IPS DF 6.9 (cell line): ENCODE data around the gene CCT4.

Source experiments
- DNase-seq: peaks from one replicate; pipeline ENCODE4 v3.0.0-alpha.2; 2013; ENCODE audit warnings: low read depth, low spot score
- H3K27ac ChIP-seq: one replicate; pipeline ENCODE4 v1.5.1; 2013; ENCODE audit warnings: low read length, control low read depth
- H3K27me3 ChIP-seq: 2 replicates; pipeline ENCODE4 v1.6.1; 2013; ENCODE audit warnings: mild to moderate bottlenecking, low read length; ENCODE audit not compliant: control insufficient read depth, insufficient read depth
- H3K36me3 ChIP-seq: 2 replicates; pipeline ENCODE4 v1.6.1; 2013; ENCODE audit warnings: low read length; ENCODE audit not compliant: control insufficient read depth, insufficient read depth
- H3K4me1 ChIP-seq: 2 replicates; pipeline ENCODE4 v1.6.1; 2013; ENCODE audit warnings: low read length; ENCODE audit not compliant: control insufficient read depth, insufficient read depth
- H3K4me3 ChIP-seq: 2 replicates; pipeline ENCODE4 v1.5.1; 2013; ENCODE audit warnings: mild to moderate bottlenecking, low read length
- H3K9me3 ChIP-seq: 2 replicates; pipeline ENCODE4 v1.6.1; 2013; ENCODE audit warnings: low read length, inconsistent platforms; ENCODE audit not compliant: control insufficient read depth, insufficient read depth
- WGBS: extraction: QIAGEN DNeasy Blood & Tissue Kit; methylation state at CpG from one replicate; pipeline ENCODE4 v1.1.7; 2013; ENCODE audit warnings: mixed read lengths, missing lambda C conversion rate; ENCODE audit not compliant: insufficient read length, insufficient coverage; 5-methylcytosine and 5-hydroxymethylcytosine counted together

CCT4 gene

DNA sequence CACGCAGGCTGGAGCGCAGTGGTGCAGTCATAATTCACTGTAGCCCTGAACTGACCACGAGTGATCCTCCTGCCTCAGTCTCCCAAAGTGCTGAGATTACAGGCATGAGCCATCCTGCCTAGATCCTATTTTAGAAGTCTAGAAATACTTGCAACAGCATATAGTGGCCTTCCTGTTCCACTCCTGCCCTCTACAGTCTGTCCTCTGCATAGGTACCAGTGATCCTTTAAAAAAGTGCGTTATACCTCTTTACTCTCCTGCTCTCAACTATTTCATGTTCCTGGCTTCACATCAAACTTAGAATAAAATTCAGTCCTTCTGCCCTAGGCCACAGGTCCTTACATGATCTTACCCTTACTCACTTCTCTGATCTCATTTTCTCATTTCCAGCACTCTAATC is 23.1 kb upstream of the CCT4 start:
- Histone ChIP-seq H3K36me3 (no peaks in the 10 kb centered on the region), H3K27me3 (no peaks in the 10 kb centered on the region), H3K27ac (no peak overlapping the region), H3K4me3 (no peak overlapping the region), H3K4me1 (no peaks in the 10 kb centered on the region), H3K9me3 (no peaks in the 10 kb centered on the region)
- no CpG with 5 or more reads among the region's 4 CpGs for whole genome bisulfite sequencing
- no peak for DNase-seq

GRCh38 chr2:61910603-61911002 is 22.1 kb upstream of the CCT4 start:
- H3K4me3 ChIP-seq: no peak overlapping the region
- WGBS: no CpG with 5 or more reads among the region's 9 CpGs
- no peak for DNase-seq

DNA sequence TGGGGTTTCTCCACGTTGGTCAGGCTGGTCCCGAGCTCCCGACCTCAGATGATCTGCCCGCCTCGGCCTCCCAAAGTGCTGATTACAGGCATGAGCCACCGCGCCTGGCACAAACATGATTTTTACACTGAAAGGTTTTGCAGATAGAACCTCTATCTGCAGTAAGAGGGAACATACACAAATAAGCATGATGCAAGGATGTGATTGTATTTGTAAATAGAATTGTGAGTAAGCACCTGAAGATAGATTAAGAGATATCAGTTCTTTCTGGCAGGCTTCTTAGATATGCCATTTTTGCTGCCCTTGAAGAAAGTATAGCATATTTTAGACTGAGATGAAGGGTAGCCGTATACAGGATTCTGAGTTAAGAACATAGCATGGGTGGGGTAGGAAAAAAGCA is 20.7 kb upstream of the CCT4 start:
- no peaks in the 10 kb centered on the region for H3K36me3 ChIP-seq
- no peaks in the 10 kb centered on the region for H3K4me1 ChIP-seq
- no peaks in the 10 kb centered on the region for H3K27me3 ChIP-seq
- no peaks in the 10 kb centered on the region for H3K9me3 ChIP-seq
- DNase-seq: no peak
- no peak overlapping the region for H3K27ac ChIP-seq
- no peak overlapping the region for H3K4me3 ChIP-seq
- no CpG with 5 or more reads among the region's 8 CpGs for WGBS

More at GRCh38 chr2:61910603-61911002, 22.1 kb upstream of the CCT4 start:
- Histone ChIP-seq H3K27ac (no peak overlapping the region), H3K36me3 (no peaks in the 10 kb centered on the region), H3K9me3 (no peaks in the 10 kb centered on the region), H3K27me3 (no peaks in the 10 kb centered on the region), H3K4me1 (no peaks in the 10 kb centered on the region)

- Histone ChIP-seq H3K27me3 (no peaks in the 10 kb centered on the region), H3K9me3 (no peaks in the 10 kb centered on the region), H3K36me3 (no peaks in the 10 kb centered on the region), H3K4me1 (no peaks in the 10 kb centered on the region), H3K27ac (no peak overlapping the region), H3K4me3 (peak overlapping the region; percentile 95; the same call in 1 of the 2 replicates)
- DNase-seq: no peak
- WGBS: no CpG with 5 or more reads among the region's 6 CpGs
Measured at GRCh38 chr2:61906186-61906470, 17.7 kb upstream of the CCT4 start.

DNA sequence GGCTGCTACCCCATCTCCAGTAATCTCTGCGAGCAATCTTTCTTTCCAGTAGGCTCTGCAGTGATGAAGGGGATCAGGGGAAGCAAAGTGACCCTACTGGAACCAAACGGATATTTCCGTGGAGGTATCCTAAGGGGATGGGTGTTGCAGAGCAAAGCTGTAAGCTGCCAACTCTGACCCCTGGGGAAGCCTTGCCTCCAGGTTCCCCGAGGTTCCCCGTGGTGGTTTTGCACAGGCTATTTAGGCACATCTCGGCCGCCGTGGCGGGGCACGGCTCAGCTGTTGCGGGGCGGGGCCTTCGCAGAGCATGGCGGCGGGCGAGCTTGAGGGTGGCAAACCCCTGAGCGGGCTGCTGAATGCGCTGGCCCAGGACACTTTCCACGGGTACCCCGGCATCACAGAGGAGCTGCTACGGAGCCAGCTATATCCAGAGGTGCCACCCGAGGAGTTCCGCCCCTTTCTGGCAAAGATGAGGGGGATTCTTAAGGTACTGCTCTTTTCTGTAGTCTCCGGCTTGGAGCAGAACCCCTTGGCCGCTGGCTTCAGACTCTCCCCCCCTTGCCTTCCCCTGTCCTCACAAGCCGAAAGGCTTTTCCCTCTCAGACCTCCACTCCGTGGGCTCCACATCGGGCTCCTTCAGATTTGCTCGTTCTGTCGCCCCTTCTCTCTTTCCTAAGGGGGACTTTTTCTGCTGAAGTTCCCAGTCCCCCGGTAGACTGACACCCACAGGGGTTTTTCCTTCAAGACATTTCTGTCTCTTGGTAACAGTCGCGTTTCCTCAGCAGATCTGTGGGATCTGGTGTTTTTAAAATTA is 17.1 kb upstream of the CCT4 start, which contains the start of gene COMMD1:
Gene COMMD1, plus strand, starts transcription at position 303 of the 814 bp plus-strand sequence. Its CDS starts 5 bp downstream, at position 308.
- no peak for DNase-seq
- Histone ChIP-seq H3K27ac (no peak within 1 kb of the TSS), H3K4me3 (peak within 1 kb of the TSS; percentile 95), H3K36me3 (no peaks in the 10 kb centered on the region), H3K9me3 (no peaks in the 10 kb centered on the region), H3K27me3 (no peaks in the 10 kb centered on the region), H3K4me1 (no peaks in the 10 kb centered on the region)
- WGBS: no CpG with 5 or more reads among the region's 33 CpGs

DNA sequence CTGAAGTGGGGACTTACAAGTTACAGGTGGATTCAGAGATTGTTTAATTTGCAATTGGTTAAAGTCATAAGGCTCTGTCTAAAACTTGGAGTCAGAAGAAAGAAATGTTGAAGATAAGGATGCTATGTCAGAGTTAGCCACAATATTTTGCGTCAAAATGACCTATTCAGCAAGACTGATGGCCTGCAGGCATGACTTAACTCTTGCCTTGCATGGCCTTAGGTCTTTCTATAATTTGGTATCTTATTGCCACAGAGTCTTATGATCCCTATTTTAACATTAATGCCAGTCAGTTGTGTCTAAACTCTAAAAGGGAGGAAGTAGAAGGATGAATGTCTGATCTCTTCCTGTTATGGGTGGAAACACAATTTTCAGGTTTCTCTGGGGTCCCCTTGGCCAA is 11.8 kb upstream of the CCT4 start:
- H3K27ac ChIP-seq: no peak overlapping the region
- H3K4me3 ChIP-seq: no peak overlapping the region
- WGBS: no CpG with 5 or more reads among the region's 1 CpG

DNA sequence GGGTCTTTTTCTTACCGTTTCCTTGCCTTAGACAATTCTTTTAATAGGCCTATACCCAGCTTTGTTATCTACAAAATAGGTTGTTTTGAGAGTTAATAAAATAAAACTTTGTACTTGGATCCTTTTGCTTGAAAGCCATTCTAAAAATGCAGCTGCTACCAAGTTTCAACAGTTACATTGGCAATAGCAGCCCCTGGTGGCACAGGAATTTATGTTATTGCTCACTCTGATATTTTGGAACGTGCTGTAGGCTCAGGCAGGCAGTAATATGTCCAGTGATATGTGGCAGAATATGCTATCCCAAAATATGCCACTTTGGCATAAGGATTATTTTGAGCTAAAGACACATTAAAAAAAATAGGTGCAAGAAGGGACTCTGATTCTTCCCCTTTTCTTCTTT is 10.4 kb upstream of the CCT4 start:
- Histone ChIP-seq H3K4me3 (no peak overlapping the region), H3K27me3 (no peaks in the 10 kb centered on the region), H3K4me1 (no peaks in the 10 kb centered on the region), H3K36me3 (no peaks in the 10 kb centered on the region), H3K27ac (no peak overlapping the region), H3K9me3 (no peaks in the 10 kb centered on the region; the same call in 1 of the 2 replicates)
- no peak for DNase-seq
- no CpG with 5 or more reads among the region's 2 CpGs for WGBS

More for the DNA sequence above, 11.8 kb upstream of the CCT4 start:
- no peaks in the 10 kb centered on the region for H3K27me3 ChIP-seq
- DNase-seq: no peak
- no peaks in the 10 kb centered on the region; the same call in 1 of the 2 replicates for H3K9me3 ChIP-seq
- H3K4me1 ChIP-seq: no peaks in the 10 kb centered on the region
- H3K36me3 ChIP-seq: no peaks in the 10 kb centered on the region

- H3K4me1 ChIP-seq: no peaks in the 10 kb centered on the region
- no peaks in the 10 kb centered on the region for H3K27me3 ChIP-seq
- DNase-seq: no peak
- peaks cover 9% of the 10 kb centered on the region for H3K36me3 ChIP-seq
- H3K27ac ChIP-seq: no peak overlapping the region
- H3K4me3 ChIP-seq: peak overlapping the region; percentile 92
- no peaks in the 10 kb centered on the region for H3K9me3 ChIP-seq
- WGBS: no CpG with 5 or more reads among the region's 18 CpGs
Measured at GRCh38 chr2:61887717-61888266, 664 bp downstream of the CCT4 start.

DNA sequence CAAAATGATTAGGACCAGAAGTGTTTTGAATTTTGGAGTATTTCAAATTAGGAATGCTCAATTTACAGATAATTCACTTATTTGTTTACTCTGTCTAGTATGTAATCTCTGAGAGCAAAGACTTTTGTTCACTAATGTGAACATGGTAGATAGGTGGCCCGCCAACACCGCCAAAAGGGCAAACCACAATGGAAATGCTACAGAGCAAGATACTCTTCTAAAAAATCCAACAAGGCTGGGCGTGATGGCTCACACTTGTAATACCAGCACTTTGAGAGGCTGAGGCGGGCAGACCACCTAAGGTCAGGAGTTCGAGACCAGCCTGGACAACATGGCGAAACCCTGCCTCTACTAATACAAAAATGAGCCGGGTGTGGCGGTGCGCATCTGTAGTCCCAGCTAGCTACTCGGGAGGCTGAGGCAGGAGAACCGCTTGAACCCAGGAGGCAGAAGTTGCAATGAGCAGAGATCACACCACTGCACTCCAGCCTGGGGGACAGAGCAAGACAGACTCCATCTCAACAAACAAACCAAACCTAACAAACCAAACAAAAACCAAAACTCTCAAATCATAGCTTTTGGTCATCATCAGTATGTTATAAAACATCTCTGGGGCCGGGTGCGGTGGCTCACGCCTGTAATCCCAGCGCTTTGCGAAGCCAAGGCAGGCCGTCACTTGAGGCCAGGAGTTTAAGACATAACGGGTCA is 2.4 kb downstream of the CCT4 start:
- no CpG with 5 or more reads among the region's 18 CpGs for WGBS
- peaks cover 11% of the 10 kb centered on the region for H3K36me3 ChIP-seq
- H3K4me1 ChIP-seq: no peaks in the 10 kb centered on the region
- H3K27me3 ChIP-seq: no peaks in the 10 kb centered on the region
- no peak overlapping the region for H3K4me3 ChIP-seq
- no peak overlapping the region for H3K27ac ChIP-seq
- no peak for DNase-seq
- no peaks in the 10 kb centered on the region for H3K9me3 ChIP-seq

- Histone ChIP-seq H3K4me3 (no peak overlapping the region), H3K36me3 (peaks cover 21% of the 10 kb centered on the region)
- no CpG with 5 or more reads among the region's 5 CpGs for WGBS
Measured at GRCh38 chr2:61882850-61883249, 5.6 kb downstream of the CCT4 start.

More at GRCh38 chr2:61882850-61883249, 5.6 kb downstream of the CCT4 start:
- DNase-seq: no peak
- Histone ChIP-seq H3K4me1 (no peaks in the 10 kb centered on the region), H3K27ac (no peak overlapping the region), H3K27me3 (no peaks in the 10 kb centered on the region), H3K9me3 (no peaks in the 10 kb centered on the region)
